ENCODE data around the gene AADACL4. TPM values are rescaled to one million over a fixed set of nuclear protein-coding genes. Genes with fewer than 3 reads are reported as not detected.

The AADACL4 gene
- total and polyA plus RNA-seq, 12 donors = not detected

- ATAC-seq (no peak), DNase-seq (no peak)
- H3K27me3 ChIP-seq = no peaks in the 10 kb centered on the region
- H3K9me3 ChIP-seq = peaks cover 0 to 19% (median 9%) of the 10 kb centered on the region in 11 donors
- intact Hi-C loops (cut with DNase I) = no loop called here
- H3K36me3 ChIP-seq = no peaks in the 10 kb centered on the region
- H3K4me3 ChIP-seq = no peak overlapping the region
- 70 to 73% methylated on average over 4 of the region's 4 CpGs for WGBS, 2 donors
- no peaks in the 10 kb centered on the region for H3K4me1 ChIP-seq
- H3K27ac ChIP-seq = no peak overlapping the region
- no peak for TF ChIP-seq CTCF (IDR thresholded peaks at IDR 0.05)
Measured at GRCh38 chr1:12708396-12709090, 64.7 kb downstream of the AADACL4 start.

DNA sequence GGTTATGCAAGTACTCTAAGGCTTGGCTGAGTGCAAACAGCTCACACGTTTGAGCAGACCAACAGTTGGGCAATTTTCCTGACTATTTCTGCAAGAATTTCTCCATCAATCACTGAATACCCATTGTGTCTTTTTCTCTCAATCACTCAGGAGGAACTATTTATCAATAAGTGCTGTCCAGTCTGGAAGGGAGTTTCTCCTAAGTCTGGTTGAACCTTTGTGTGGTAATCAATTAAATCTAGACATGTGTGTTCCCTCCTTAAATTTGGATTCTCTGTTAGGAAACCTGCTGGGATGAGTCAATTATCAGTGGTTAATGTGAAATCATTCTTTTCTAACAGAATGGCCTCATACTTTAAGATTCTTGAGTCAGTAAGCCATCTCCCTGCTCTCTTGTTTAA, 65.2 kb downstream of the AADACL4 start:
- no peak overlapping the region for H3K4me3 ChIP-seq
- WGBS, 2 donors = 48 to 52% methylated on average over 1 of the region's 1 CpG
- ATAC-seq = no peak
- H3K9me3 ChIP-seq = peaks cover 0 to 14% (median 4%) of the 10 kb centered on the region in 11 donors
- no peak for DNase-seq
- intact Hi-C loops (cut with DNase I) = no loop called here
- no peak overlapping the region for H3K27ac ChIP-seq
- H3K27me3 ChIP-seq = no peaks in the 10 kb centered on the region
- no peaks in the 10 kb centered on the region for H3K4me1 ChIP-seq
- no peaks in the 10 kb centered on the region for H3K36me3 ChIP-seq
- TF ChIP-seq CTCF (IDR thresholded peaks at IDR 0.05) = no peak

- 67 to 80% methylated on average over 3 of the region's 3 CpGs for WGBS, 2 donors
- Histone ChIP-seq H3K4me3 (no peak overlapping the region), H3K9me3 (peaks cover 0 to 8% (median 0%) of the 10 kb centered on the region in 11 donors), H3K4me1 (no peaks in the 10 kb centered on the region), H3K36me3 (no peaks in the 10 kb centered on the region), H3K27ac (no peak overlapping the region), H3K27me3 (no peaks in the 10 kb centered on the region)
- no peak for DNase-seq
- intact Hi-C loops (cut with DNase I) = no loop called here
- no peak for ATAC-seq
- TF ChIP-seq CTCF (IDR thresholded peaks at IDR 0.05) = no peak
Measured at GRCh38 chr1:12709696-12710095, 65.8 kb downstream of the AADACL4 start.

- no peak overlapping the region for H3K4me3 ChIP-seq
- H3K27me3 ChIP-seq = no peaks in the 10 kb centered on the region
- TF ChIP-seq CTCF (IDR thresholded peaks at IDR 0.05) = no peak
- no peak for ATAC-seq
- H3K9me3 ChIP-seq = no peaks in the 10 kb centered on the region
- H3K36me3 ChIP-seq = no peaks in the 10 kb centered on the region
- no peak overlapping the region for H3K27ac ChIP-seq
- intact Hi-C loops (cut with DNase I) = no loop called here
- no peak for DNase-seq
- 46 to 49% methylated on average over 3 of the region's 3 CpGs for WGBS, 2 donors
- no peaks in the 10 kb centered on the region for H3K4me1 ChIP-seq
Measured at GRCh38 chr1:12711536-12711935, 67.7 kb downstream of the AADACL4 start.

Data from heart right ventricle (tissue), 16 donors.